ENCODE data around the gene CD22. TPM values are rescaled to one million over a fixed set of nuclear protein-coding genes. Genes with fewer than 3 reads are reported as not detected.

The CD22 gene
- total and polyA plus RNA-seq, 2 of the 8 experiments (the other 6 are each of a cell fraction or from before 2014, with no cell fraction given): 0.06 to 0.60 TPM

- H3K18ac ChIP-seq (ENCODE audit: extremely low read depth, low read length): no peak overlapping the region
- no peak overlapping the region for H3K4me2 ChIP-seq (ENCODE audit: insufficient read depth in 1 of 2, low read depth in 2 of 2, low read length in 2 of 2)
- no peak overlapping the region for H2BK12ac ChIP-seq (ENCODE audit: low read depth, low read length)
- TF ChIP-seq, protein P1, sequence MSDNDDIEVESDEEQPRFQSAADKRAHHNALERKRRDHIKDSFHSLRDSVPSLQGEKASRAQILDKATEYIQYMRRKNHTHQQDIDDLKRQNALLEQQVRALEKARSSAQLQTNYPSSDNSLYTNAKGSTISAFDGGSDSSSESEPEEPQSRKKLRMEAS (IDR thresholded peaks at IDR 0.05): no peak
- TF ChIP-seq BRCA1 (IDR thresholded peaks at IDR 0.05; ENCODE audit: low read depth, low read length) (no peak), RXRA (IDR thresholded peaks at IDR 0.05; ENCODE audit: insufficient read depth, low read depth, low read length) (no peak), SUZ12 (IDR thresholded peaks at IDR 0.05; ENCODE audit: low read length) (no peak), JUN (IDR thresholded peaks at IDR 0.05; ENCODE audit: low read depth, low read length) (no peak), RNF2 (IDR thresholded peaks at IDR 0.05; ENCODE audit: borderline replicate concordance, low read depth, low read length, missing control alignments, poor library complexity, severe bottlenecking) (no peak)
- H3K9ac ChIP-seq (replicated peaks in 1 of 4; ENCODE audit: extremely low read depth in 1 of 4, low read depth in 3 of 4, low read length in 3 of 4): no peak overlapping the region
- H2BK5ac ChIP-seq (ENCODE audit: low read depth, low read length): no peak overlapping the region
- H2AFZ ChIP-seq (ENCODE audit: low read length): no peak overlapping the region
- no peak overlapping the region for H2BK120ac ChIP-seq (replicated peaks; ENCODE audit: low read depth, low read length)
- H3K27me3 ChIP-seq (replicated peaks in 1 of 4; ENCODE audit: control insufficient read depth in 3 of 4, extremely low read depth in 1 of 4, insufficient read depth in 3 of 4, low read length in 3 of 4): no peaks in the 10 kb centered on the region
- no peaks in the 10 kb centered on the region for H3K9me3 ChIP-seq (ENCODE audit: insufficient read depth in 2 of 2, low read depth in 1 of 2, low read length in 1 of 2)
- no peak overlapping the region for H2AK5ac ChIP-seq (ENCODE audit: low read depth, low read length)
- H4K5ac ChIP-seq (ENCODE audit: insufficient read length, low read depth, low read length): no peak overlapping the region
- no peaks in the 10 kb centered on the region; a peak in 1 of 7 replicates for H3K4me1 ChIP-seq (replicated peaks in 1 of 4; ENCODE audit: control insufficient read depth in 3 of 4, insufficient read depth in 4 of 4, low read length in 3 of 4)
- WGBS, 2 experiments (ENCODE audit: extremely low coverage in 1 of 2, insufficient coverage in 1 of 2, insufficient read length in 1 of 2, insufficient replicate concordance in 2 of 2, low coverage in 1 of 2, low lambda C conversion rate in 2 of 2, missing lambda C conversion rate in 1 of 2): 80% methylated on average over 7 of the region's 7 CpGs; no CpG with 5 or more reads in 1 of the 2 experiments
- H2BK15ac ChIP-seq (ENCODE audit: low read length): no peak overlapping the region
- H4K8ac ChIP-seq (ENCODE audit: extremely low read depth, insufficient read depth, low read length): no peak overlapping the region
- ChIA-PET POLR2A (ENCODE audit: partially characterized antibody) (interaction anchor here (0.6 kb wide), 2 partner anchors 10 to 1334 kb away, joined by 3 to 5 read pairs; no protein-coding TSS in a partner anchor), CTCF (ENCODE audit: partially characterized antibody) (interaction anchor here (0.7 to 1.0 kb wide), 3 partner anchors 9 to 194 kb away, joined by 3 to 5 read pairs (median 5); no protein-coding TSS in a partner anchor)
- H3K79me2 ChIP-seq (ENCODE audit: control insufficient read depth in 1 of 2, insufficient read depth in 2 of 2, low read length in 2 of 2): no peaks in the 10 kb centered on the region
- H3K23ac ChIP-seq (ENCODE audit: insufficient read length): no peak overlapping the region
- H3K23me2 ChIP-seq (ENCODE audit: low read depth, low read length): no peaks in the 10 kb centered on the region
- H4K91ac ChIP-seq (replicated peaks; ENCODE audit: insufficient read length, low read length): no peak overlapping the region
- no peak overlapping the region for H3K27ac ChIP-seq (ENCODE audit: low read depth, low read length)
- no peak overlapping the region for H3K4ac ChIP-seq (replicated peaks; ENCODE audit: insufficient read length, low read depth, low read length)
- no peak for FAIRE-seq
- H3K36me3 ChIP-seq (ENCODE audit: control insufficient read depth in 2 of 4, insufficient read depth in 4 of 4, low read length in 3 of 4): no peaks in the 10 kb centered on the region
- DNase-seq (ENCODE audit: low read depth in 1 of 2, low spot score in 2 of 2): no peak
- no peak overlapping the region for H3K14ac ChIP-seq (ENCODE audit: insufficient read length)
- no peak overlapping the region for H2BK20ac ChIP-seq (ENCODE audit: low read length)
- no peaks in the 10 kb centered on the region for H4K20me1 ChIP-seq (replicated peaks in 1 of 2; ENCODE audit: control insufficient read depth in 1 of 2, insufficient read depth in 2 of 2, low read length in 2 of 2)
- no peak overlapping the region for H3K56ac ChIP-seq (replicated peaks; ENCODE audit: insufficient read length, low read depth, low read length)
- no peaks in the 10 kb centered on the region for H3K79me1 ChIP-seq (ENCODE audit: low read depth, low read length)
- no peak overlapping the region for H3K4me3 ChIP-seq (ENCODE audit: extremely low read depth in 1 of 4, insufficient read depth in 2 of 4, low read depth in 3 of 4, low read length in 4 of 4)
These were observed 1.5 kb downstream of the CD22 start for GRCh38 chr19:35330475-35330874.

All from H1 (cell line).